Naive thymus-derived CD4-positive, alpha-beta T cell (primary cell): ENCODE measurements around the gene PPFIA4. TPM values are rescaled to one million over a fixed set of nuclear protein-coding genes. Genes with fewer than 3 reads are reported as not detected.

Source experiments
- ATAC-seq: fragments of 150-1000 bp; cut with Tn5 transposase; 2 replicates; pipeline ENCODE4 v1.10.0; 2021; ENCODE audit warnings: mild to moderate bottlenecking, moderate library complexity
- CTCF ChIA-PET: fragments of 350-600 bp; sonication (Branson Sonifier 250); formaldehyde crosslinking; loops from one replicate; lab custom pipeline; 2021; ENCODE audit warnings: antibody characterized with exemption; lab: Charles Lee
- POLR2A ChIA-PET: fragments of 350-600 bp; sonication (Branson Sonifier 250); formaldehyde crosslinking; loops from one replicate; lab custom pipeline; 2021; ENCODE audit warnings: antibody characterized with exemption, inconsistent platforms; lab: Charles Lee
- DNase-seq, 9 donors: peaks; one replicate each; pipeline versions ENCODE4 v3.0.0 to v3.0.0-alpha.2; 2020 to 2022; ENCODE audit warnings: mixed read lengths in 1 of 9
- H3K27ac ChIP-seq: one replicate; pipeline ENCODE4 v1.7.0; 2013; ENCODE audit warnings: mild to moderate bottlenecking, low read depth, low read length, moderate library complexity
- H3K27me3 ChIP-seq, 2 donors: one replicate each; pipeline ENCODE4 v1.7.0; 2013; ENCODE audit warnings: low read length in 2 of 2, mild to moderate bottlenecking in 2 of 2, moderate library complexity in 2 of 2; ENCODE audit not compliant: control insufficient read depth in 2 of 2, insufficient read depth in 2 of 2
- H3K36me3 ChIP-seq, 3 experiments: 1 replicate in 2 of 3; 2 replicates in 1 of 3; pipeline ENCODE4 v1.7.0; 2013; ENCODE audit warnings: low read length in 3 of 3, mild to moderate bottlenecking in 3 of 3, moderate library complexity in 1 of 3; ENCODE audit not compliant: insufficient read depth in 3 of 3, control insufficient read depth in 2 of 3
- H3K4me1 ChIP-seq, 2 donors: one replicate each; pipeline ENCODE4 v1.7.0; 2013; ENCODE audit warnings: low read length in 2 of 2, mild to moderate bottlenecking in 2 of 2, moderate library complexity in 1 of 2; ENCODE audit not compliant: control insufficient read depth in 2 of 2, insufficient read depth in 2 of 2
- H3K4me3 ChIP-seq: 2 replicates; pipeline ENCODE4 v1.7.0; 2013; ENCODE audit warnings: mild to moderate bottlenecking, low read length
- H3K9me3 ChIP-seq, 3 experiments: 1 replicate in 2 of 3; 2 replicates in 1 of 3; pipeline ENCODE4 v1.7.0; 2013; ENCODE audit warnings: low read length in 3 of 3; ENCODE audit not compliant: control insufficient read depth in 2 of 3
- H3K27ac Mint-ChIP-seq, 9 donors: one replicate each; pipeline ENCODE4 v1.8.0; 2020 to 2022; ENCODE audit warnings: mixed read lengths in 9 of 9, mild to moderate bottlenecking in 8 of 9, moderate library complexity in 5 of 9, inconsistent platforms in 2 of 9
- H3K27me3 Mint-ChIP-seq, 5 donors: one replicate each; pipeline ENCODE4 v1.8.0; 2021 to 2022; ENCODE audit warnings: mixed read lengths in 5 of 5, mild to moderate bottlenecking in 1 of 5
- H3K36me3 Mint-ChIP-seq, 5 donors: one replicate each; pipeline ENCODE4 v1.8.0; 2020 to 2022; ENCODE audit warnings: mixed read lengths in 5 of 5, mild to moderate bottlenecking in 3 of 5, inconsistent platforms in 1 of 5
- H3K4me1 Mint-ChIP-seq, 7 donors: one replicate each; pipeline ENCODE4 v1.8.0; 2020 to 2022; ENCODE audit warnings: mixed read lengths in 7 of 7, mild to moderate bottlenecking in 3 of 7, inconsistent platforms in 1 of 7
- H3K4me3 Mint-ChIP-seq, 10 donors: one replicate each; pipeline ENCODE4 v1.8.0; 2020 to 2022; ENCODE audit warnings: mild to moderate bottlenecking in 10 of 10, mixed read lengths in 10 of 10, moderate library complexity in 6 of 10, inconsistent platforms in 2 of 10
- H3K9me3 Mint-ChIP-seq, 11 donors: one replicate each; pipeline ENCODE4 v1.8.0; 2020 to 2022; ENCODE audit warnings: mixed read lengths in 11 of 11, mild to moderate bottlenecking in 4 of 11, inconsistent platforms in 1 of 11, moderate library complexity in 1 of 11
- intact Hi-C, 2 donors: fragments of 100-400 bp; cut with micrococcal nuclease; formaldehyde crosslinking; loops; one replicate each; pipeline ENCODE4 v1.15.1; 2023
- polyA plus RNA-seq, 2 donors: library from polyadenylated mRNA; unstranded; fragments of 300-500 nt; fragmentation: Illumina TruSeq; gene quantifications; one replicate each; pipeline ENCODE4 v1.2.3, GENCODE V29; 2021
- total RNA-seq, 6 experiments: library from RNA in 5 of 6; stranded (reverse) in 5 of 6; gene quantifications; 1 replicate in 5 of 6; 2 replicates in 1 of 6; pipeline ENCODE4 v1.2.3 and lab custom pipeline; 2021 to 2026

The PPFIA4 gene
- total and polyA plus RNA-seq, 7 experiments from 2014 or later = 0.40 to 45.5 (median 2.4) TPM; not detected in 2

DNA sequence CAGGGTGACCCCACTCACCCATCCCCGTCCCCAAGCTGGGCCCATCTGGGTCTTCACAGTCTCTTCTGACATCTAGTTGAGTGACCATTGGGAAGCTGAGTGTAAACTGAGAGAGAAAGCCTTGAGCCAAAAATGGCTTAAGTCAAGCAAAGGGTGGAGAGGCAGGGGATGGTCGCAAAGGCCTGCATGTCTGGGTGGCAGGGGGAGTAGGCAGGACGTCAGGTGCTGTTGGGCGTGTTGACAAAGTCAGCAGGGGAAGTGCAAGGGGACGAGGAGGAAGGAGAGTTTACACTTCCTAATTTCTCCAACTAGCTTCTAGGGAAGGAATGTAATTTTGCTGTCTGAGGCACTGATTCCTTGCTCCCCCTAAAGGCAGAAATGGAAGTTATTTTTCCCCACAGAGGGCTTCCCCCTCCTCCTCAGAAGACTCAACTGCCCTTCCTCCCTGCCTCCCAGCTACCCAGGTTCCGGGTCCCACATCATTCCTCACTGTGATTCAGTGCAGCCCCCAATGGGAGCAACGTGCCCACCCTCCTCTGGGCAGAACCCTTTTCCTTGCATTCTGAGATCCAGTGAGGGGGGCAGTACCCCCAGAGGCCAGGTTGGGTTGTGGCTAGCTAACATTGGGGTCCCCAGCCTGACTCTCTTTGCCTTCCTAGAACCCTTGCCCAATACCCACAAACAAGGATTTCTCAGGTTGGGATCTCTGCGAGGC is 100.0 kb downstream of the PPFIA4 start:
- Mint-ChIP-seq H3K4me3 (peak overlapping the region in 4 of 10 donors; percentile 4 to 74 (median 64)), H3K27ac (no peak overlapping the region), H3K27me3 (peaks cover 54 to 77% (median 63%) of the 10 kb centered on the region in 5 donors), H3K36me3 (peaks cover 0 to 7% (median 0%) of the 10 kb centered on the region in 5 donors), H3K4me1 (peaks cover 7 to 22% (median 11%) of the 10 kb centered on the region in 7 donors), H3K9me3 (peaks cover 0 to 2% (median 0%) of the 10 kb centered on the region in 11 donors)
- CTCF ChIA-PET = no interaction called here
- Histone ChIP-seq H3K27me3 (peaks cover 0 to 12% of the 10 kb centered on the region in 2 donors), H3K4me3 (no peak overlapping the region), H3K27ac (no peak overlapping the region), H3K4me1 (no peaks in the 10 kb centered on the region), H3K9me3 (no peaks in the 10 kb centered on the region), H3K36me3 (no peaks in the 10 kb centered on the region)
- POLR2A ChIA-PET = no interaction called here
- peak in 1 of 9 donors; percentile 13 for DNase-seq
- no peak for ATAC-seq
- intact Hi-C loops = no loop called here

DNA sequence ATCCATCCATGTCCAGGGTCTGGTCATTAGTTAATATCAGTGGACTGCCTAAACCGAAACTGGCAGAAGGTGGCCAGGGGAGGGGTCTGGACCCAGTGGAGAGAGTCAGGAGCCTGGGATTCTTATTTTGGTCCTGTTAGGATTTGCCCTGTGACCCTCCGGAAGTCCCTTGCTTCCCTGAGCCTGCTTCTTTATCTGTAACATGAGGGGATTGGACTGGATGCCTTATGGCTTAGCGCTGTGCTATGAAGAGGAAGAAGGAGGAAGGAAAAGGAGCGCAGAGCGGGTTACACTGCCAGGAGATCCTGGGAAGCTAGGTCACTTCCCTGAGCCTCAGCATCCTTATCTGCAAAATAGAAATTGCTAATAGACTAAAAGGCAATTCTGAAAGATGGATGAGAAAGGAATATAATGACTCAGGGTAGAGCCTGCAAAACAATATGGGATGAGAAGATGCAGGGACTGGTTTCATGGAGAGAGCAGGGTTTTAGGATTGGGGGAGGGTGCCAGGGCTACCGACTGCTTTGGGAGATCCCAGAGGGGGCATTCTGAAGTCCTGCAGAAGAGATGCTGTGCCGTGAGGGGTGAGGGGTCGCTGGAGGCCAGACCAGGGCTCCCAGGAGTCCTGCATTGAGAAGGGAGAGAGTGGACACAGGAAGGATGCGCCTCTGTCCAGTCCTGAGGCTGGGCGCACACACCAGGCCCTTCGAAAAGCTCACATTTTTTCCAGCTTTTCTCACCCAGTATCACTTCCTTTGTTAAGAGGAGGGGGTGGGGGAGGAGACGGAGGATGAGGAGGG is 100.8 kb downstream of the PPFIA4 start:
- peaks cover 0 to 2% (median 0%) of the 10 kb centered on the region in 11 donors for H3K9me3 Mint-ChIP-seq
- ATAC-seq (no peak), DNase-seq (peak in 1 of 9 donors; percentile 7)
- POLR2A ChIA-PET = no interaction called here
- H3K4me3 Mint-ChIP-seq = peak overlapping the region in 8 of 10 donors; percentile 4 to 74 (median 55)
- H3K27me3 Mint-ChIP-seq = peaks cover 46 to 70% (median 55%) of the 10 kb centered on the region in 5 donors
- Histone ChIP-seq H3K27me3 (peaks cover 0 to 12% of the 10 kb centered on the region in 2 donors), H3K4me3 (no peak overlapping the region), H3K9me3 (no peaks in the 10 kb centered on the region), H3K27ac (no peak overlapping the region), H3K4me1 (no peaks in the 10 kb centered on the region), H3K36me3 (no peaks in the 10 kb centered on the region)
- H3K4me1 Mint-ChIP-seq = peaks cover 6 to 17% (median 11%) of the 10 kb centered on the region in 7 donors
- H3K36me3 Mint-ChIP-seq = peaks cover 0 to 7% (median 0%) of the 10 kb centered on the region in 5 donors
- CTCF ChIA-PET = no interaction called here
- intact Hi-C loops = no loop called here
- no peak overlapping the region for H3K27ac Mint-ChIP-seq

DNA sequence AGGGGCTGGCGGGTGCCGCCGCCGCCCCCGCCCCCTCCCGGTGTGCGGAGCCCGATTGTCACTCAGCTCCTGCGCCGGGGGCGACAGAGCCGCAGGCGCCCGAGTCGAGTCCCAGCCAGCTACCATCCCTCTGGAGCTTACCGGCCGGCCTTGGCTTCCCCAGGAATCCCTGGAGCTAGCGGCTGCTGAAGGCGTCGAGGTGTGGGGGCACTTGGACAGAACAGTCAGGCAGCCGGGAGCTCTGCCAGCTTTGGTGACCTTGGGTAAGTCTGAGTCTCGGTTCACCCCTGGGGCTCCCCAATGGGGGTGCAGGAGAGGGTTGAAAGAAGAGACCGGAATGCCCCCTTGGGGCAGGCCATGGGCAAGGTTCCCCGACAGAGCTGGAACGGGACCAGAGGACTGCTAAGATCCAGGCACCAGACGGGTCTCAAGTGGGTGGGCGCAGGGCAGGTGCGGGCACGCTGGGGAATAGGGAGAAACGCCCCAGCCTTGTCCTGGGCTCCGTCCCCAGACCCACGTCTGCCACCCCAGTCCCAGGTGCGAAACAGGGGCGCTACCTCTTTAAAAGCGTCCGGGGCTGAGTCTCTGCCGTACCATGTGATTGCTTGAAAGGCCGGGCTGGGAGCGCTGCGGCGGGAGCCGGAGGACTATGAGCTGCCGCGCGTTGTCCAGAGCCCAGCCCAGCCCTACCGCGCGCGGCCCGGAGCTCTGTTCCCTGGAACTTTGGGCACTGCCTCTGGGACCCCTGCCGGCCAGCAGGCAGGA is 101.6 kb downstream of the PPFIA4 start, which contains the start of gene ADORA1:
TSS of gene ADORA1 (plus strand) at position 61 of the 765 bp plus-strand sequence. CDS start 1,116 bp downstream, outside the sequence.
- no peaks in the 10 kb centered on the region for H3K4me1 ChIP-seq
- no peaks in the 10 kb centered on the region for H3K9me3 ChIP-seq
- intact Hi-C loops = no loop called here
- Mint-ChIP-seq H3K27me3 (peaks cover 46 to 62% (median 51%) of the 10 kb centered on the region in 5 donors), H3K4me3 (peak within 1 kb of the TSS in 9 of 10 donors; percentile 4 to 76 (median 63)), H3K27ac (no peak within 1 kb of the TSS), H3K36me3 (peaks cover 0 to 7% (median 0%) of the 10 kb centered on the region in 5 donors), H3K4me1 (peaks cover 6 to 17% (median 11%) of the 10 kb centered on the region in 7 donors), H3K9me3 (peaks cover 0 to 2% (median 0%) of the 10 kb centered on the region in 11 donors)
- H3K27me3 ChIP-seq = peaks cover 0 to 12% of the 10 kb centered on the region in 2 donors
- ATAC-seq = peak; percentile 24
- H3K4me3 ChIP-seq = no peak within 1 kb of the TSS
- POLR2A ChIA-PET = no interaction called here
- CTCF ChIA-PET = interaction anchor here (0.5 kb wide), 1 partner anchor 68 kb away, joined by 3 read pairs; no protein-coding TSS in a partner anchor
- no peak within 1 kb of the TSS for H3K27ac ChIP-seq
- no peaks in the 10 kb centered on the region for H3K36me3 ChIP-seq
- peak in 1 of 9 donors; percentile 19 for DNase-seq

GRCh38 chr1:203128431-203128715 is 102.1 kb downstream of the PPFIA4 start:
- peaks cover 46 to 61% (median 50%) of the 10 kb centered on the region in 5 donors for H3K27me3 Mint-ChIP-seq
- Histone ChIP-seq H3K36me3 (no peaks in the 10 kb centered on the region), H3K27me3 (peaks cover 0 to 12% of the 10 kb centered on the region in 2 donors), H3K4me3 (no peak overlapping the region), H3K9me3 (no peaks in the 10 kb centered on the region), H3K4me1 (no peaks in the 10 kb centered on the region), H3K27ac (no peak overlapping the region)
- no peak for ATAC-seq
- H3K4me3 Mint-ChIP-seq = peak overlapping the region in 3 of 10 donors; percentile 61 to 76 (median 74)
- intact Hi-C loops = no loop called here
- ChIA-PET CTCF (interaction anchor here (0.5 kb wide), 1 partner anchor 68 kb away, joined by 3 read pairs; no protein-coding TSS in a partner anchor), POLR2A (no interaction called here)
- peaks cover 0 to 7% (median 0%) of the 10 kb centered on the region in 5 donors for H3K36me3 Mint-ChIP-seq
- DNase-seq = no peak
- peaks cover 6 to 17% (median 11%) of the 10 kb centered on the region in 7 donors for H3K4me1 Mint-ChIP-seq
- peaks cover 0 to 2% (median 0%) of the 10 kb centered on the region in 11 donors for H3K9me3 Mint-ChIP-seq
- no peak overlapping the region for H3K27ac Mint-ChIP-seq

Other genes starting within 250 kb of the PPFIA4 start
- gene KDM5B, start 218.1 kb upstream of the PPFIA4 start, total RNA-seq = 100 to 1,000 TPM in 1 of 5 experiments, 10 to 100 TPM in 4; 55.2 to 105 (median 70.1) TPM
- 10 to 100 TPM; 16.1 to 18.3 TPM for gene KDM5B, start 218.1 kb upstream of the PPFIA4 start, polyA plus RNA-seq
- 1 to 10 TPM in 2 of 5 experiments, under 1 TPM in 2, not detected in 1; 0.70 to 1.5 (median 0.94) TPM for gene PCAT6, start 215.5 kb upstream of the PPFIA4 start, total RNA-seq
- gene PCAT6, start 215.5 kb upstream of the PPFIA4 start, polyA plus RNA-seq = not detected
- 10 to 100 TPM; 11.6 to 17.1 (median 14.5) TPM for gene RABIF, start 137.3 kb upstream of the PPFIA4 start, total RNA-seq
- gene RABIF, start 137.3 kb upstream of the PPFIA4 start, polyA plus RNA-seq = 10 to 100 TPM; 18.2 to 24.9 TPM
- gene KLHL12, start 99.3 kb upstream of the PPFIA4 start, total RNA-seq = 10 to 100 TPM; 15.6 to 28.0 (median 24.5) TPM
- gene KLHL12, start 99.3 kb upstream of the PPFIA4 start, polyA plus RNA-seq = 10 to 100 TPM; 12.1 to 18.3 TPM
- 10 to 100 TPM; 51.9 to 84.5 (median 69.6) TPM for gene ADIPOR1, start 68.2 kb upstream of the PPFIA4 start, total RNA-seq
- 10 to 100 TPM; 56.8 to 93.8 TPM for gene ADIPOR1, start 68.2 kb upstream of the PPFIA4 start, polyA plus RNA-seq
- 10 to 100 TPM; 22.8 to 50.2 (median 48.0) TPM for gene CYB5R1, start 59.2 kb upstream of the PPFIA4 start, total RNA-seq
- gene CYB5R1, start 59.2 kb upstream of the PPFIA4 start, polyA plus RNA-seq = 10 to 100 TPM; 63.1 to 71.3 TPM
- gene TMEM183A, start 19.1 kb upstream of the PPFIA4 start, total RNA-seq = 100 to 1,000 TPM in 2 of 5 experiments, 10 to 100 TPM in 3; 61.4 to 134 (median 77.0) TPM
- 10 to 100 TPM; 42.5 to 56.0 TPM for gene TMEM183A, start 19.1 kb upstream of the PPFIA4 start, polyA plus RNA-seq
- gene MYOG, start 59.5 kb downstream of the PPFIA4 start, total RNA-seq = not detected
- gene MYOG, start 59.5 kb downstream of the PPFIA4 start, polyA plus RNA-seq = not detected
- under 1 TPM in 1 of 5 experiments, not detected in 4; 0.44 TPM for gene ADORA1, start 101.2 kb downstream of the PPFIA4 start, total RNA-seq
- gene ADORA1, start 101.2 kb downstream of the PPFIA4 start, polyA plus RNA-seq = not detected
- not detected for gene MYBPH, start 149.3 kb downstream of the PPFIA4 start, total RNA-seq
- gene MYBPH, start 149.3 kb downstream of the PPFIA4 start, polyA plus RNA-seq = not detected
- 1 to 10 TPM in 1 of 5 experiments, under 1 TPM in 1, not detected in 3; 0.32 to 1.3 TPM for gene CHI3L1, start 160.2 kb downstream of the PPFIA4 start, total RNA-seq
- gene CHI3L1, start 160.2 kb downstream of the PPFIA4 start, polyA plus RNA-seq = not detected
- gene CHIT1, start 203.2 kb downstream of the PPFIA4 start, total RNA-seq = 1 to 10 TPM in 4 of 5 experiments, under 1 TPM in 1; 0.76 to 2.2 (median 1.1) TPM
- not detected for gene CHIT1, start 203.2 kb downstream of the PPFIA4 start, polyA plus RNA-seq